WTC11 (cell line): ENCODE measurements around the gene YOD1. TPM values are rescaled to one million over a fixed set of nuclear protein-coding genes. Genes with fewer than 3 reads are reported as not detected.

Source experiments
- ATAC-seq: fragments of 200-7000 bp; cut with Tn5 transposase; 2 replicates; pipeline ENCODE4 v1.10.0; 2021; ENCODE audit warnings: mild to moderate bottlenecking, moderate library complexity
- CTCF ChIA-PET: fragments of 300-600 bp; sonication (Branson Sonifier 250); formaldehyde crosslinking; loops from one replicate; lab custom pipeline; 2021; ENCODE audit warnings: antibody characterized with exemption; lab: Charles Lee
- POLR2A ChIA-PET: fragments of 350-600 bp; sonication (Branson Sonifier 250); formaldehyde crosslinking; loops from one replicate; lab custom pipeline; 2021; ENCODE audit warnings: antibody characterized with exemption; lab: Charles Lee
- DNase-seq: peaks from one replicate; pipeline ENCODE4 v3.0.0; 2021; ENCODE audit warnings: low spot score
- H3K27ac Mint-ChIP-seq: 2 replicates; pipeline ENCODE4 v1.8.0; 2021; ENCODE audit warnings: mixed read lengths
- H3K27me3 Mint-ChIP-seq: 2 replicates; pipeline ENCODE4 v1.8.0; 2021; ENCODE audit warnings: low read depth, mild to moderate bottlenecking, moderate library complexity, mixed read lengths
- H3K36me3 Mint-ChIP-seq: 2 replicates; pipeline ENCODE4 v1.8.0; 2021; ENCODE audit warnings: mixed read lengths
- H3K4me1 Mint-ChIP-seq: 2 replicates; pipeline ENCODE4 v1.8.0; 2022; ENCODE audit warnings: mixed read lengths
- H3K4me3 Mint-ChIP-seq: 2 replicates; pipeline ENCODE4 v1.8.0; 2021; ENCODE audit warnings: mild to moderate bottlenecking, moderate library complexity, mixed read lengths
- H3K9me3 Mint-ChIP-seq: 2 replicates; pipeline ENCODE4 v1.8.0; 2021; ENCODE audit warnings: mixed read lengths
- AR ChIP-seq: fragments of 250-450 bp; sonication (Bioruptor Pico); IDR thresholded peaks from 2 replicates; pipeline ENCODE4 v1.9.0; 2021; ENCODE audit warnings: mild to moderate bottlenecking
- ATF1 ChIP-seq: sonication (generic); formaldehyde crosslinking; IDR thresholded peaks from 2 replicates; pipeline ENCODE4 v1.8.1; 2023; ENCODE audit warnings: mild to moderate bottlenecking, moderate library complexity, missing genetic modification reagents
- CREB1 ChIP-seq: sonication (generic); formaldehyde crosslinking; IDR thresholded peaks from 2 replicates; pipeline ENCODE4 v1.8.0; 2023; ENCODE audit warnings: mild to moderate bottlenecking, missing genetic modification reagents
- E2F1 ChIP-seq: sonication (generic); formaldehyde crosslinking; IDR thresholded peaks from 2 replicates; pipeline ENCODE4 v1.8.0; 2022; ENCODE audit warnings: mild to moderate bottlenecking, missing genetic modification reagents
- FOXJ3 ChIP-seq: sonication (generic); formaldehyde crosslinking; IDR thresholded peaks from 2 replicates; pipeline ENCODE4 v1.9.0; 2021; ENCODE audit warnings: missing genetic modification reagents, mild to moderate bottlenecking, borderline replicate concordance
- FOXK1 ChIP-seq: sonication (generic); formaldehyde crosslinking; IDR thresholded peaks from 2 replicates; pipeline ENCODE4 v1.8.0; 2022; ENCODE audit warnings: mild to moderate bottlenecking, moderate library complexity, missing genetic modification reagents
- GTF2I ChIP-seq: fragments of 250-450 bp; sonication (Bioruptor Pico); conservative IDR thresholded peaks from 2 replicates; pipeline ENCODE4 v1.4.0; 2021; ENCODE audit warnings: mild to moderate bottlenecking
- HMGXB4 ChIP-seq: sonication (generic); formaldehyde crosslinking; IDR thresholded peaks from 2 replicates; pipeline ENCODE4 v1.8.1; 2023; ENCODE audit warnings: mild to moderate bottlenecking, moderate library complexity, missing genetic modification reagents
- JUN ChIP-seq: sonication (generic); formaldehyde crosslinking; IDR thresholded peaks from 2 replicates; pipeline ENCODE4 v1.8.0; 2023; ENCODE audit warnings: mild to moderate bottlenecking, missing genetic modification reagents
- MAX ChIP-seq: sonication (generic); formaldehyde crosslinking; IDR thresholded peaks from 2 replicates; pipeline ENCODE4 v1.8.0; 2022; ENCODE audit warnings: mild to moderate bottlenecking, missing genetic modification reagents
- NFATC4 ChIP-seq: fragments of 250-450 bp; sonication (Bioruptor Pico); IDR thresholded peaks from 2 replicates; pipeline ENCODE4 v1.9.0; 2021; ENCODE audit warnings: mild to moderate bottlenecking
- NFYB ChIP-seq: sonication (generic); formaldehyde crosslinking; conservative IDR thresholded peaks from 2 replicates; pipeline ENCODE4 v1.8.0; 2022; ENCODE audit warnings: low read depth, missing genetic modification reagents
- NR1H2 ChIP-seq: sonication (generic); formaldehyde crosslinking; IDR thresholded peaks from 2 replicates; pipeline ENCODE4 v1.9.0; 2021; ENCODE audit warnings: mild to moderate bottlenecking, moderate library complexity, missing genetic modification reagents
- NR2C2 ChIP-seq: sonication (generic); formaldehyde crosslinking; IDR thresholded peaks from 2 replicates; pipeline ENCODE4 v1.8.0; 2022; ENCODE audit warnings: mild to moderate bottlenecking, missing genetic modification reagents
- SMAD3 ChIP-seq: sonication (generic); formaldehyde crosslinking; IDR thresholded peaks from 2 replicates; pipeline ENCODE4 v1.8.0; 2022; ENCODE audit warnings: missing genetic modification reagents, mild to moderate bottlenecking, borderline replicate concordance
- SOX15 ChIP-seq: fragments of 250-450 bp; sonication (Bioruptor Pico); IDR thresholded peaks from 2 replicates; pipeline ENCODE4 v1.9.0; 2021; ENCODE audit warnings: mild to moderate bottlenecking
- TCF7 ChIP-seq: sonication (generic); formaldehyde crosslinking; IDR thresholded peaks from 2 replicates; pipeline ENCODE4 v1.8.0; 2022; ENCODE audit warnings: mild to moderate bottlenecking, low read depth, missing genetic modification reagents, moderate library complexity
- TEAD4 ChIP-seq: sonication (generic); formaldehyde crosslinking; IDR thresholded peaks from 2 replicates; pipeline ENCODE4 v1.8.0; 2022; ENCODE audit warnings: mild to moderate bottlenecking, missing genetic modification reagents
- ZNF232 ChIP-seq: sonication (generic); formaldehyde crosslinking; IDR thresholded peaks from 2 replicates; pipeline ENCODE4 v1.8.0; 2022; ENCODE audit warnings: mild to moderate bottlenecking, missing genetic modification reagents
- ZNF263 ChIP-seq: sonication (generic); formaldehyde crosslinking; IDR thresholded peaks from 2 replicates; pipeline ENCODE4 v1.8.1; 2022; ENCODE audit warnings: low read depth, mild to moderate bottlenecking, moderate library complexity, missing genetic modification reagents
- ZNF317 ChIP-seq: sonication (generic); formaldehyde crosslinking; IDR thresholded peaks from 2 replicates; pipeline ENCODE4 v1.8.1; 2023; ENCODE audit warnings: low read depth, mild to moderate bottlenecking, moderate library complexity, missing genetic modification reagents, borderline replicate concordance
- ZNF416 ChIP-seq: fragments of 250-450 bp; sonication (Bioruptor Pico); IDR thresholded peaks from 2 replicates; pipeline ENCODE4 v1.9.0; 2021; ENCODE audit warnings: mild to moderate bottlenecking, inconsistent platforms
- ZSCAN18 ChIP-seq: fragments of 250-450 bp; sonication (Bioruptor Pico); IDR thresholded peaks from 2 replicates; pipeline ENCODE4 v2.1.2; 2022; ENCODE audit warnings: mild to moderate bottlenecking, moderate library complexity
- total RNA-seq: library from RNA; stranded (reverse); gene quantifications from 3 replicates; pipeline ENCODE4 v1.2.3, GENCODE V29; 2021
- TF ChIP-seq, protein P1 (sequence below): sonication (generic); formaldehyde crosslinking; conservative IDR thresholded peaks from 2 replicates; pipeline ENCODE4 v1.8.1; 2023; ENCODE audit warnings: mild to moderate bottlenecking, low read depth, missing genetic modification reagents, moderate library complexity

The YOD1 gene
- total RNA-seq, 1 experiment from 2014 or later: 12.0 TPM

GRCh38 chr1:207058878-207059867 is 8.2 kb upstream of the YOD1 start:
- peak; percentile 24 for DNase-seq
- CTCF ChIA-PET: interaction anchor here (0.8 to 1.6 kb wide), 2 partner anchors 9 to 24 kb away, joined by 3 to 4 read pairs; no protein-coding TSS in a partner anchor
- POLR2A ChIA-PET: no interaction called here
- no peaks in the 10 kb centered on the region for H3K27me3 Mint-ChIP-seq
- TF ChIP-seq JUN (CRISPR knock-in tag): no peak
- no peak for TF ChIP-seq NFYB
- TF ChIP-seq, protein P1, sequence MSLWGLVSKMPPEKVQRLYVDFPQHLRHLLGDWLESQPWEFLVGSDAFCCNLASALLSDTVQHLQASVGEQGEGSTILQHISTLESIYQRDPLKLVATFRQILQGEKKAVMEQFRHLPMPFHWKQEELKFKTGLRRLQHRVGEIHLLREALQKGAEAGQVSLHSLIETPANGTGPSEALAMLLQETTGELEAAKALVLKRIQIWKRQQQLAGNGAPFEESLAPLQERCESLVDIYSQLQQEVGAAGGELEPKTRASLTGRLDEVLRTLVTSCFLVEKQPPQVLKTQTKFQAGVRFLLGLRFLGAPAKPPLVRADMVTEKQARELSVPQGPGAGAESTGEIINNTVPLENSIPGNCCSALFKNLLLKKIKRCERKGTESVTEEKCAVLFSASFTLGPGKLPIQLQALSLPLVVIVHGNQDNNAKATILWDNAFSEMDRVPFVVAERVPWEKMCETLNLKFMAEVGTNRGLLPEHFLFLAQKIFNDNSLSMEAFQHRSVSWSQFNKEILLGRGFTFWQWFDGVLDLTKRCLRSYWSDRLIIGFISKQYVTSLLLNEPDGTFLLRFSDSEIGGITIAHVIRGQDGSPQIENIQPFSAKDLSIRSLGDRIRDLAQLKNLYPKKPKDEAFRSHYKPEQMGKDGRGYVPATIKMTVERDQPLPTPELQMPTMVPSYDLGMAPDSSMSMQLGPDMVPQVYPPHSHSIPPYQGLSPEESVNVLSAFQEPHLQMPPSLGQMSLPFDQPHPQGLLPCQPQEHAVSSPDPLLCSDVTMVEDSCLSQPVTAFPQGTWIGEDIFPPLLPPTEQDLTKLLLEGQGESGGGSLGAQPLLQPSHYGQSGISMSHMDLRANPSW: no peak
- TF ChIP-seq MAX (CRISPR knock-in tag): no peak
- TF ChIP-seq GTF2I (CRISPR knock-in tag): no peak
- no peak for TF ChIP-seq FOXK1 (CRISPR knock-in tag)
- TF ChIP-seq ZNF416 (CRISPR knock-in tag): no peak
- TF ChIP-seq HMGXB4 (CRISPR knock-in tag): no peak
- no peak for TF ChIP-seq ZNF232
- TF ChIP-seq E2F1 (CRISPR knock-in tag): no peak
- H3K4me3 Mint-ChIP-seq: no peak overlapping the region
- peaks cover 34% of the 10 kb centered on the region for H3K36me3 Mint-ChIP-seq
- no peaks in the 10 kb centered on the region for H3K9me3 Mint-ChIP-seq
- H3K4me1 Mint-ChIP-seq: peaks cover 21% of the 10 kb centered on the region
- peak; percentile 95 for ATAC-seq
- peak overlapping the region; percentile 68 for H3K27ac Mint-ChIP-seq

DNA sequence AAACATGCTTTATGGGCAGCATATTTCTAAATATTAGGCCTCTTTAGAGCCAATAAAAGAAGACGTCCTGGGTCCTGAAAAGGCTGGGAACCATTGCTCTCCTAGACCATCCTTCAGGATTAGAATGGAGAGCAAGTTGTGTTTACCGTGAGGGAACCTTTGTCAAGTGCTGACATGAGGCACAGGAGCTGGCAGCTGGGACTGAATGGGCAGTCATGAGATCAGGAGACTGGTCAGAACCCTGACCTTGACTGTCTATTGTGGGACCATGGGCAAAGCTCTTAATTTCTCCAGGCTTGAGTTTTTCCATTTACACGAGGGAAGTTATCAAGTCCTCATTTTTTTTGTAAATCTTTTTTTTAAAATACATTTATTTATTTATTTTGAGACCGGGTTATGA is 7.2 kb upstream of the YOD1 start:
- ATAC-seq: no peak
- peaks cover 23% of the 10 kb centered on the region for H3K4me1 Mint-ChIP-seq
- H3K4me3 Mint-ChIP-seq: no peak overlapping the region
- peaks cover 25% of the 10 kb centered on the region for H3K36me3 Mint-ChIP-seq
- no peaks in the 10 kb centered on the region for H3K27me3 Mint-ChIP-seq
- ChIA-PET POLR2A (no interaction called here), CTCF (no interaction called here)
- DNase-seq: no peak
- no peak overlapping the region for H3K27ac Mint-ChIP-seq
- H3K9me3 Mint-ChIP-seq: no peaks in the 10 kb centered on the region
- TF ChIP-seq ZSCAN18 (CRISPR knock-in tag): no peak
- no peak for TF ChIP-seq SMAD3 (CRISPR knock-in tag)
- no peak for TF ChIP-seq NFATC4 (CRISPR knock-in tag)
- no peak for TF ChIP-seq E2F1 (CRISPR knock-in tag)
- no peak for TF ChIP-seq FOXJ3 (CRISPR knock-in tag)
- TF ChIP-seq AR: no peak
- TF ChIP-seq FOXK1 (CRISPR knock-in tag): no peak
- TF ChIP-seq NR2C2 (CRISPR knock-in tag): no peak
- no peak for TF ChIP-seq NR1H2 (CRISPR knock-in tag)
- no peak for TF ChIP-seq TEAD4
- TF ChIP-seq ZNF317: no peak
- no peak for TF ChIP-seq CREB1 (CRISPR knock-in tag)
- TF ChIP-seq SOX15 (CRISPR knock-in tag): no peak
- TF ChIP-seq ZNF263 (CRISPR knock-in tag): no peak
- TF ChIP-seq ATF1: no peak
- no peak for TF ChIP-seq TCF7 (CRISPR knock-in tag)
